Measurements from ENCODE around the gene CD79A. TPM values are rescaled to one million over a fixed set of nuclear protein-coding genes. Genes with fewer than 3 reads are reported as not detected.

Gene CD79A
- total and polyA plus RNA-seq, 8 donors: 1.5 to 18.7 (median 3.2) TPM; not detected in 3

DNA sequence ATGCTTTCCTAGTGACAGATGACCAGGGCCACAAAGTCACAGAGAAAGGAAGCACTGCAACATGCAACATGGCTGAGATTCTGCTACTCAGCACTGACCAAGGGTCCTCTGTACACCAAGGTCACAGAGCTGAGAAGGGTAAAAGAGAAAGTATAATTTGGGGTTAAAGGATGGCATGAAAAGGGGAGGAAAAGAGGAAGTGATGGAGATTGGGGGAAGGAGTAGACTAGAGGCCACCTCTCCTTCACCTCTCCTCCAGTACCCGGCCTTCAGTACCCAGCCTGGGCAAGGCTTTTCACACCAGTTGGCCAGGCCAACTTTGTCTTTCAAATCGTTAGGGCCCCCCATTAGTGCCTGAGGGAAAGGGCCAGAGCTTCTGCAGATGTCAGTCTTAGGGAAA is 23.3 kb upstream of the CD79A start:
- no peak for DNase-seq
- peaks cover under 1 to 5% (median 3%) of the 10 kb centered on the region in 4 donors for H3K4me1 ChIP-seq
- intact Hi-C loops (cut with DNase I; ENCODE audit: low total_unique reads): no loop called here
- WGBS, 5 donors: 63 to 76% (median 69%) methylated on average over 2 of the region's 2 CpGs
- H3K27ac ChIP-seq: no peak overlapping the region
- TF ChIP-seq EP300 (IDR thresholded peaks at IDR 0.05) (no peak), POLR2AphosphoS5 (IDR thresholded peaks at IDR 0.05) (no peak), POLR2A (IDR thresholded peaks at IDR 0.05) (no peak), CTCF (IDR thresholded peaks at IDR 0.05) (no peak)
- no peak overlapping the region for H3K4me3 ChIP-seq
- no peaks in the 10 kb centered on the region for H3K9me3 ChIP-seq
- H3K27me3 ChIP-seq: peaks cover 0 to 21% (median 0%) of the 10 kb centered on the region in 3 donors
- no peaks in the 10 kb centered on the region for H3K36me3 ChIP-seq

- no peaks in the 10 kb centered on the region for H3K27me3 ChIP-seq
- no peak for TF ChIP-seq EP300 (IDR thresholded peaks at IDR 0.05)
- TF ChIP-seq POLR2AphosphoS5 (IDR thresholded peaks at IDR 0.05): no peak
- TF ChIP-seq POLR2A (IDR thresholded peaks at IDR 0.05): no peak
- TF ChIP-seq CTCF (IDR thresholded peaks at IDR 0.05): no peak
- no peaks in the 10 kb centered on the region for H3K9me3 ChIP-seq
- WGBS, 5 donors: 1 to 3% (median 2%) methylated on average over 8 of the region's 8 CpGs
- intact Hi-C loops (cut with DNase I; ENCODE audit: low total_unique reads): no loop called here
- peak overlapping the region; percentile 17 to 96 (median 83) for H3K4me3 ChIP-seq
- H3K27ac ChIP-seq: peak overlapping the region; percentile 94 to 97 (median 96)
- peaks cover 24 to 47% (median 43%) of the 10 kb centered on the region in 4 donors for H3K4me1 ChIP-seq
- peaks cover 30 to 34% (median 32%) of the 10 kb centered on the region in 4 donors for H3K36me3 ChIP-seq
- DNase-seq: no peak
Measured at GRCh38 chr19:41859213-41859617, 17.9 kb upstream of the CD79A start.

GRCh38 chr19:41859618-41860418 is 17.3 kb upstream of the CD79A start, which contains the start of gene RPS19:
Gene RPS19, plus strand, starts transcription at chr19:41860255. Its CDS starts 520 bp downstream, at chr19:41860775.
- DNase-seq: peak; percentile 99
- peak within 1 kb of the TSS; percentile 94 to 97 (median 96) for H3K27ac ChIP-seq
- H3K27me3 ChIP-seq: no peaks in the 10 kb centered on the region
- TF ChIP-seq CTCF (IDR thresholded peaks at IDR 0.05) (peak in 6 of 7 experiments; percentile 44 to 93 (median 70)), POLR2A (IDR thresholded peaks at IDR 0.05) (no peak), EP300 (IDR thresholded peaks at IDR 0.05) (peak; percentile 48), POLR2AphosphoS5 (IDR thresholded peaks at IDR 0.05) (peak; percentile 88 to 98 (median 92))
- intact Hi-C loops (cut with DNase I; ENCODE audit: low total_unique reads): no loop called here
- H3K9me3 ChIP-seq: no peaks in the 10 kb centered on the region
- H3K36me3 ChIP-seq: peaks cover 36 to 40% (median 38%) of the 10 kb centered on the region in 4 donors
- peak within 1 kb of the TSS; percentile 78 to 96 (median 83) for H3K4me3 ChIP-seq
- 0 to 1% (median 0%) methylated on average over 34 to 76 of the region's 76 CpGs for WGBS, 5 donors
- H3K4me1 ChIP-seq: peaks cover 26 to 53% (median 49%) of the 10 kb centered on the region in 4 donors

DNA sequence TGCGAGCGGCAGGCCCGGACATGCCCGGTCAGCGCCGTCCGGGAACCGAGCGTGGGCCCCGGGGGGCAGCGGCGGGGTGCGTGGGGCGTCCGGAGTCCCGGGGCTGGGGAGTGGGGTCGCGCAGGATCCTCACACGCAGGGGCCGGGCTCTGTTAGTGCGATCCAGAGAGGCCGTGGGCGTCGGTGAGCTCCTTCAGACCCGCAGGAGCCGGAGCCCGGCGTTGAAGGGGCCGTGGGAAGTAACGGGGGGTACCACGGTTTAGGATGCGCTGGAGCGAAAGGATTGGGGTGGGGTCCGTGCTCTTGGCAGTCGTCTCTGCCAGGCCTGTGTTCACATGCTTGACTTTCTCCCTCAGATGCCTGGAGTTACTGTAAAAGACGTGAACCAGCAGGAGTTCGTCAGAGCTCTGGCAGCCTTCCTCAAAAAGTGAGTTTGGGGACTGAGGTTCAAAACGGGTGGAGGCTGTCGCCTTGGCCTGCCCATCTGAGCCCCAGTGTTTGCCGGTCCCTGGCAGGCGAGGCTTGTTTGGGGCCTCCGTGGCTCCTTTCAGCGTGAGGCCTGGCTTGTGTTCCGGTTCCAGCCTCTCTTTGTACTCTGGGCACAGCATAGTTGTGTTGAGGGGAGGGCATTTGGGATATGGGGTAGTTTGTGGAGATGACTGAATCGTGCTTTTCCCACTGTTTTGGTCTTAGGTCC is 16.5 kb upstream of the CD79A start:
- TF ChIP-seq POLR2AphosphoS5 (IDR thresholded peaks at IDR 0.05) (no peak), CTCF (IDR thresholded peaks at IDR 0.05) (no peak), EP300 (IDR thresholded peaks at IDR 0.05) (no peak), POLR2A (IDR thresholded peaks at IDR 0.05) (no peak)
- Histone ChIP-seq H3K36me3 (peaks cover 43 to 48% (median 45%) of the 10 kb centered on the region in 4 donors), H3K4me3 (peak overlapping the region; percentile 78 to 96 (median 83)), H3K27ac (peak overlapping the region; percentile 94 to 97 (median 96)), H3K4me1 (peaks cover 27 to 61% (median 56%) of the 10 kb centered on the region in 4 donors), H3K9me3 (no peaks in the 10 kb centered on the region), H3K27me3 (no peaks in the 10 kb centered on the region)
- DNase-seq: peak in 1 of 2 donors; percentile 69
- intact Hi-C loops (cut with DNase I; ENCODE audit: low total_unique reads): no loop called here
- WGBS, 5 donors: 0 to 1% (median 1%) methylated on average over 15 to 45 of the region's 45 CpGs
